ENCODE results near the gene ADGRV1. TPM values are rescaled to one million over a fixed set of nuclear protein-coding genes. Genes with fewer than 3 reads are reported as not detected.

ADGRV1 gene
- total and polyA plus RNA-seq, 2 donors (not counting 3 experiments of a cell fraction or from before 2014, with no cell fraction given) = 0.11 to 0.55 TPM

DNA sequence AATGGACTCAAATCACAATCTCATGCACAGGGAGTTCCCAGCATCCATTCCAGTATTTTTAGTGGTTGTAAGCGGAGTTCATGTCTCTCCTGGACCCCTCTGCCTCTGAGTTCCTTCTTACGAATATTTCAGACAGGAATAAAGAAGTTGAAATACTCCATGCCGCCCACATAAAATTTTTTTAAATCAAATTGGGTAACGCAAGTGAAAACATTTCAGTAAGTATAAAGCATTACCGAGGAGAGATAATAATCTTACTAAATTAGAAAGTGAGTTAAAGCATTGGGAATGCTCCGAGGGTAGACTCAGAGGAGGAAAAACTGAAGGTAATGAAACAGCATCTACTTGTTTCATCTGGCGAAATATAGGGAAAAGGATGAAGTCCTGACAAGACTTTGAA lies 506.9 kb downstream of the ADGRV1 start:
- H3K9me1 ChIP-seq (replicated peaks; ENCODE audit: control insufficient read depth, extremely low read depth, insufficient read depth, low read length) = no peaks in the 10 kb centered on the region
- intact Hi-C loops (cut with micrococcal nuclease) = no loop called here

More for the DNA sequence above, 506.9 kb downstream of the ADGRV1 start:
- dilution Hi-C loops (cut with MboI; ENCODE audit: extremely low pct_ligation_motif_present, low sequenced_read_pairs) = no loop called here
- Histone ChIP-seq H3K36me3 (ENCODE audit: control insufficient read depth in 2 of 2, extremely low read depth in 1 of 2, insufficient read depth in 2 of 2, low read length in 2 of 2) (no peaks in the 10 kb centered on the region), H2AFZ (ENCODE audit: low read depth, low read length) (no peak overlapping the region), H3K27me3 (ENCODE audit: control insufficient read depth in 2 of 2, insufficient read depth in 2 of 2, low read length in 2 of 2) (no peaks in the 10 kb centered on the region), H3K79me2 (ENCODE audit: control insufficient read depth, insufficient read depth, low read length) (no peaks in the 10 kb centered on the region), H3K4me1 (ENCODE audit: control insufficient read depth, extremely low read depth, insufficient read depth, low read length) (no peaks in the 10 kb centered on the region), H3K4me2 (ENCODE audit: insufficient read depth, low read length) (no peak overlapping the region), H3K9ac (replicated peaks; ENCODE audit: extremely low read depth, insufficient read depth, low read length) (no peak overlapping the region), H3K4me3 (replicated peaks in 1 of 3; ENCODE audit: insufficient read depth in 1 of 3, low read depth in 1 of 3, low read length in 3 of 3) (no peak overlapping the region), H3K9me3 (replicated peaks; ENCODE audit: control insufficient read depth, insufficient read depth, low read length) (no peaks in the 10 kb centered on the region), H3K27ac (ENCODE audit: insufficient read depth, low read depth, low read length) (no peak overlapping the region), H4K20me1 (replicated peaks; ENCODE audit: control insufficient read depth, extremely low read depth, insufficient read depth, low read length) (no peaks in the 10 kb centered on the region)
- TF ChIP-seq EZH2 (IDR thresholded peaks at IDR 0.05; ENCODE audit: borderline replicate concordance, low read depth, low read length, severe bottlenecking) = no peak
- TF ChIP-seq POLR2AphosphoS5 (IDR thresholded peaks at IDR 0.05; ENCODE audit: insufficient read depth, low read depth, low read length) = no peak
- TF ChIP-seq MYC (IDR thresholded peaks at IDR 0.05; ENCODE audit: low read depth, low read length) = no peak
- TF ChIP-seq, protein P1, sequence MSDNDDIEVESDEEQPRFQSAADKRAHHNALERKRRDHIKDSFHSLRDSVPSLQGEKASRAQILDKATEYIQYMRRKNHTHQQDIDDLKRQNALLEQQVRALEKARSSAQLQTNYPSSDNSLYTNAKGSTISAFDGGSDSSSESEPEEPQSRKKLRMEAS (IDR thresholded peaks at IDR 0.05; ENCODE audit: insufficient read depth, insufficient read length) = no peak
- no peak for TF ChIP-seq GATA2 (IDR thresholded peaks at IDR 0.05; ENCODE audit: insufficient read depth, insufficient read length, low read depth, low read length)
- TF ChIP-seq FOS (IDR thresholded peaks at IDR 0.05; ENCODE audit: borderline replicate concordance, insufficient read depth, low read length) = no peak
- no peak for TF ChIP-seq POLR2A (IDR thresholded peaks at IDR 0.05; ENCODE audit: low read depth, low read length)
- TF ChIP-seq JUN (IDR thresholded peaks at IDR 0.05; ENCODE audit: borderline replicate concordance, insufficient read depth, insufficient read length, low read depth) = no peak
- TF ChIP-seq, protein P2, sequence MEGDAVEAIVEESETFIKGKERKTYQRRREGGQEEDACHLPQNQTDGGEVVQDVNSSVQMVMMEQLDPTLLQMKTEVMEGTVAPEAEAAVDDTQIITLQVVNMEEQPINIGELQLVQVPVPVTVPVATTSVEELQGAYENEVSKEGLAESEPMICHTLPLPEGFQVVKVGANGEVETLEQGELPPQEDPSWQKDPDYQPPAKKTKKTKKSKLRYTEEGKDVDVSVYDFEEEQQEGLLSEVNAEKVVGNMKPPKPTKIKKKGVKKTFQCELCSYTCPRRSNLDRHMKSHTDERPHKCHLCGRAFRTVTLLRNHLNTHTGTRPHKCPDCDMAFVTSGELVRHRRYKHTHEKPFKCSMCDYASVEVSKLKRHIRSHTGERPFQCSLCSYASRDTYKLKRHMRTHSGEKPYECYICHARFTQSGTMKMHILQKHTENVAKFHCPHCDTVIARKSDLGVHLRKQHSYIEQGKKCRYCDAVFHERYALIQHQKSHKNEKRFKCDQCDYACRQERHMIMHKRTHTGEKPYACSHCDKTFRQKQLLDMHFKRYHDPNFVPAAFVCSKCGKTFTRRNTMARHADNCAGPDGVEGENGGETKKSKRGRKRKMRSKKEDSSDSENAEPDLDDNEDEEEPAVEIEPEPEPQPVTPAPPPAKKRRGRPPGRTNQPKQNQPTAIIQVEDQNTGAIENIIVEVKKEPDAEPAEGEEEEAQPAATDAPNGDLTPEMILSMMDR (IDR thresholded peaks at IDR 0.05; ENCODE audit: extremely low read depth in 1 of 2, insufficient read depth in 1 of 2, low read depth in 1 of 2, low read length in 2 of 2) = no peak
- POLR2A ChIA-PET = no interaction called here
- FAIRE-seq (no peak), DNase-seq (ENCODE audit: low read depth, low spot score) (no peak)
- no TSS peak for BruUV-seq (replicated peaks)
- CTCF ChIA-PET = interaction anchor here (2.1 kb wide), 1 partner anchor 134 kb away, joined by 7 read pairs; no protein-coding TSS in a partner anchor
